T follicular helper cell (primary cell): Measurements from ENCODE around the gene FAM107B.
"Not testable (repeated sequence)": the region's sequence is repeated elsewhere in the genome, so short reads cannot be mapped to it uniquely, and the experiment has no call there.

Source experiments
- DNase-seq: peaks from one replicate; pipeline ENCODE4 v3.0.0-alpha.2; 2020; ENCODE audit warnings: low read depth

FAM107B gene

DNA sequence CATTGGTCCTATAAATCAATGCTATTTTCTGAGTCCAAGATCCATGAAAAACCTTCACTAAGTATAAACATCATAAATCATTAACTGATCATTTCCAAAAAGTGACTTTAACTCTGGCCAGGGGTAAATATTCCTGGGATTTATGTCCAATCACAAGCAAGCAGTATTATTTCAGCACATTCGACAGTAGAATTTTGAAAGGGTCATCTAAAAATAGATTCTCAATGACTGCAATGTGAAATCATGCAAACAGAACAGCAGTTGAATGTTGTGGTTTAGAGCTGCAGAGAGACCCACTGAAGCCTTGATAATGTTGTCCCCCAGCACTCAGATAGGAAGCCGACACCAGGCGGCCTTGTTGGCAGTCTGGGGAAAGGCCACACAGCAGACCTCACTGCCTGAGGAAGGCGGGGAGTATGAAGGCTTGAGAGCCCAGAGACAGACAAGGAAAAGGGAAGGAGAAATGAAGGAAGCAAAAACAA is 38.1 kb downstream of the FAM107B start:
- no peak for DNase-seq

- DNase-seq: no peak
These were observed 38.7 kb downstream of the FAM107B start for GRCh38 chr10:14736043-14736442.

GRCh38 chr10:14731875-14732512 is 42.7 kb downstream of the FAM107B start:
- no peak for DNase-seq

DNA sequence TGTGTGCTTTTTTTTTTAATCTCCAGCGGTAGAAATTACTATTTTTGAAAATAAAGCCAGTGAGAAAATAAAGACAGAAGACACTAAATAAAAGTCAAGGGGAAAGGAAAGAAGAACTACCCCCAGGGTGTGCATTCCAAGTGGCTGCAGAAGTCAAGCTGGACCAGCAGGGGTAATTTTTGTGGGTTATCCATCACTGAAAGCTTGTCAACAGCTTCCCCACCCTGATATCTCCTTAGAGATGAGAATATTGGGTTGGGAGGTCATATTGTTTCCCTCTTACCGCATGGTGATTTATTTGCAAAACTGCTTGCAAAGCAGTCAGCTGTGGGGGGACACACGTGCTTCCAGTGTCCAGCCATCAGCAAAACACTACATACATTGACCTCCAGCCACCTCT is 46.4 kb downstream of the FAM107B start:
- DNase-seq: no peak

- no peak for DNase-seq
These were observed 46.8 kb downstream of the FAM107B start for GRCh38 chr10:14727924-14728323.

GRCh38 chr10:14727465-14727864 is 47.2 kb downstream of the FAM107B start:
- DNase-seq: no peak

DNA sequence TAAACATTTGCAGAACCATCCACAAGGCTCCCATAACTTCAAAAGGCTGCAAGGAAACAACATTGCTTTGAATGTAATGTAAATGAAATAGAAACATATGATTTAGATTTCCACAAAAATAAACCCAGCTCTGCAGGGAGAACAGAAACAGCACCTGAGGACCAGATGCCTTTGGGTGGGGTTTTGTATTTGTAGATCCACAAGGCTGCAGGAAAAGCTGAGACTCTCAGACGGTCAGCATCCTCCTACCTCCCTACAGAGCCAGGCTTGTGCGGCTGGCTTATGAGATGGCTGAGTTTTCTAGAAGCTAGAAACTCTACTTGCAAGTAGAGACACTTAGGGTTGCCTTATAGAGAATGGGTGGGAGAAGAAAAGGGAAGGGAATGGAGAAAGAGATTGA is 49.8 kb downstream of the FAM107B start:
- DNase-seq: no peak

DNA sequence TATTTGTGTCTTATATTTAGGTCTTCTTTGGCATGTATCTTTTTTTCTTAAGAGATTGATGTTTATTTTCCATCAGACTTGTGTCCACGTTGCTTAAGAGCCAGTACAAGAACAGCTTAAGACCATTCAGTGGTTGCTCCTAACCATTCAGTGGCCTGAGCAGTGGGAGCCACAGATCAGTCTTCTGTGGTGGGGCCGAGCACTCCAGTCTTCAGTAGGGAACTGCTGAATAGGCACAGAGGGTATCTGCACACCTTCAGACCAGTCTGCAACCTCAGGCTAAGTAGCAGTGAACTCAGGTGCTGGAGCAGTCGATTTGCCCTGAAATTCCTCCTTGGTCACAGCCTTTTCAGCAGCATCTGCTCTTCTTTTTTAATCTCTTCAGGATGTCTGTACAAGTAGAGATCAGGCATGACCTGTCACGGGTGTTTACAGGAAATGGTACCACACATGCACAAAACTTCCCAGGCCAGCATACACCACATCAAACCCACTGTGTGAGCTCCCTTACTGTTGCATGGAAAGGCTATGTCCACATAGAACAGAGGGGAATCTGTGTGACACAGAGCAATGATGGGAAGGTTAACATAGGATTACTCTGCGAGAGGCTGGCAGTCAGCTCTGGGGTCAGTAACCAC is 51.5 kb downstream of the FAM107B start:
- DNase-seq: peak; percentile 13

- DNase-seq: no peak
These were observed 57.1 kb downstream of the FAM107B start for GRCh38 chr10:14717552-14717951.

- no peak for DNase-seq
These were observed 61.7 kb downstream of the FAM107B start for GRCh38 chr10:14712991-14713424.

GRCh38 chr10:14709344-14709743 is 65.4 kb downstream of the FAM107B start:
- not testable (repeated sequence) for DNase-seq

- DNase-seq: no peak
These were observed 67.2 kb downstream of the FAM107B start for GRCh38 chr10:14707481-14707880.

GRCh38 chr10:14705548-14706230 is 69.0 kb downstream of the FAM107B start:
- DNase-seq: no peak

- no peak for DNase-seq
These were observed 71.1 kb downstream of the FAM107B start for GRCh38 chr10:14703631-14704001.

GRCh38 chr10:14701466-14701865 is 73.2 kb downstream of the FAM107B start:
- no peak for DNase-seq

GRCh38 chr10:14700546-14700945 is 74.2 kb downstream of the FAM107B start:
- no peak for DNase-seq

DNA sequence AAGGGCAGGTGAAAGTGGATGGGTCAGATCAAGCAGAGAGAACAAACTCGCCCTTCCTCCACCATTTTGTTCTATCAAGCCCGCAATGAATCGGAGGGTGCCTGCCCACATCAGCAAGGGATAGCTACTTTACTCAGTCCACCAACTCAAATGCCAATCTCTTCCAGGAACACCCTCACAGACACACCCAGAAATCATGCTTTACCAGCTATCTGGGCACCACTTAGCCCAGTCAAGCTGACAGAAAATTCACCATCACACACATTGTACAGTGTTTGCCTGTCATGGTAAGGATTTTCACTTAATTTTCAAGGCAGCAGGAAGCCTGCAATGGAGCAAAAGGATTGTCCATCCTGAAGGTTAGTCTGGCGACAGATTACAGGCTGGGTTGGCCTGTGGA is 75.2 kb downstream of the FAM107B start:
- no peak for DNase-seq

DNA sequence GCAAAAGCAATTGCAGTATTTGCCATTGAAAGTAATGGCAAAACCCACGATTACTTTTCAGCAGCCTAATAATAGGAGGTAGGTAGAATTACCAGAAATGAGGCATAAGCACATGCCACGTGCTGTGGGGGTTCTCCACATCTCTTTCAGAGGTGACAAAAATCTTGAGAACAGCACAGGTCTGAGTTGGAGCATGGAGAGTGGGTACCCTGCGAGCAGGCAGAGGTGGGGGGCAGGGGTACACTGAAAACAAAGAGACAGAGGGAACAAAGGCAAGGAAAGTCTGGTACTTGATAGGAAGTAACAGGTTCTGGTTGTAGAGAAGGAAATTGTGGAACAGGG is 75.9 kb downstream of the FAM107B start:
- DNase-seq: no peak

- DNase-seq: no peak
These were observed 76.4 kb downstream of the FAM107B start for GRCh38 chr10:14698111-14698828.

DNA sequence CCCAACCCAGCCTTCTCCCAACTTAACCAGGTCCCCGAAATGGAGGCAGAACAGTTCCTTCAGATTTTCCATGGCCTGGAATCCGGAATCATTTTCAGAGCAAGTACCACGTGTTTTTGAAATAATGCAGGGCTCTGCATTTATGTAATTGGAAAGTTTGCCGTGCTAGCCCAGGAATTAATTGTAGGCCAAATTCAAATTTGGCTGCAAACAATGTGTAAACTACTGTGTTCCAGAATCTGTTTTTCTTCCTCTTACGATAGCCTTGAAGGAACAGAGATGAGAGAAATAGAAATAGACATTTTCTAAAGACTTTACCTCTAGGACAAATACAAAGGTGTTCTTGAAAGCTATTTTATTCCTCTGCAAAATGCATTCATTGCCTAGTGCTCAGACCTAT is 77.4 kb downstream of the FAM107B start:
- DNase-seq: no peak

DNA sequence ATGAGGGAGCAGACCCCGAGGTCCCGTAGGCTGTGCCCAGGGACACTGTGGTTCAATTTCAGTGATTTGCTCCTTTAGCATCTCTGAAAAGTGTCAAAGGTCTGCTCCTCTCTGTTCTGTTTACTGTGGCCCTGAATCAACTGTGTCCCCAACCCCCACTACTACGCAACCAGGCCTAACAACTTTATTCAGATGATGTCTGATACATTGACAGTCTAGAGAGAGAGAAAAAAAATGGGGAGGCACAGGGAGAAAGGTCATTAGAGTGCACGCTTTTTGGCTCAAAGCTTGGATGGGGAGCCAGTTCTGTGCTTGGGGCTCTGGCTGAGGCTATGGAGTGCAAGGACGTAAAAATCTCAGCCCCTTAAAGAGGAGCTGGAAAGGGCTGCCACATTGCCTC is 77.9 kb downstream of the FAM107B start:
- DNase-seq: no peak

- no peak for DNase-seq
These were observed 78.7 kb downstream of the FAM107B start for GRCh38 chr10:14695847-14696480.
